GM13977 (cell line): ENCODE measurements around the gene TCF12.
"Not testable (repeated sequence)": the region's sequence is repeated elsewhere in the genome, so short reads cannot be mapped to it uniquely, and the experiment has no call there.

Experiments
- DNase-seq: peaks from one replicate; pipeline ENCODE4 v3.0.0; 2012; ENCODE audit warnings: low spot score
- CTCF ChIP-seq: IDR thresholded peaks from 2 replicates; pipeline ENCODE4 v1.5.1; 2012; ENCODE audit warnings: mild to moderate bottlenecking, control low read depth; ENCODE audit not compliant: insufficient read depth; ENCODE audit errors: extremely low read depth, missing control alignments
- in situ Hi-C: fragments of 300-500 bp; cut with MboI; formaldehyde crosslinking; loops from one replicate; pipeline ENCODE4 v1.12.0; 2022; ENCODE audit warnings: low sequenced_read_pairs, low pct_unique_long_range_greater_than_20kb, mixed read lengths, inconsistent platforms; ENCODE audit not compliant: unreplicated experiment

The TCF12 gene

GRCh38 chr15:57156210-57156884, 237.9 kb downstream of the TCF12 start:
- in situ Hi-C loops: no loop called here
- DNase-seq: no peak

GRCh38 chr15:57158589-57158988, 240.1 kb downstream of the TCF12 start:
- no peak for TF ChIP-seq CTCF
- in situ Hi-C loops: no loop called here
- no peak for DNase-seq

More at GRCh38 chr15:57156210-57156884, 237.9 kb downstream of the TCF12 start:
- TF ChIP-seq CTCF: no peak

GRCh38 chr15:57158997-57159668, 240.7 kb downstream of the TCF12 start:
- no peak for TF ChIP-seq CTCF
- in situ Hi-C loops: no loop called here
- no peak for DNase-seq

GRCh38 chr15:57159767-57160166, 241.3 kb downstream of the TCF12 start:
- TF ChIP-seq CTCF: no peak
- in situ Hi-C loops: no loop called here
- no peak for DNase-seq

GRCh38 chr15:57160823-57161560, 242.5 kb downstream of the TCF12 start:
- in situ Hi-C loops: no loop called here
- DNase-seq: no peak
- no peak for TF ChIP-seq CTCF

- DNase-seq, in situ Hi-C loops: not testable (repeated sequence)
Observed at GRCh38 chr15:57164251-57164650, 245.8 kb downstream of the TCF12 start.

- in situ Hi-C loops: no loop called here
- TF ChIP-seq CTCF: no peak
- no peak for DNase-seq
Observed at GRCh38 chr15:57165992-57166391, 247.5 kb downstream of the TCF12 start.
